HepG2 (cell line): ENCODE data around the gene IL5RA. TPM values are rescaled to one million over a fixed set of nuclear protein-coding genes. Genes with fewer than 3 reads are reported as not detected.
A peak's percentile ranks its signal among the peaks of the same experiment; 100 is the strongest.

Source experiments
- HMGA1 ChIP-seq: sonication (generic); formaldehyde crosslinking; conservative IDR thresholded peaks from 2 replicates; pipeline ENCODE4 v1.4.0; 2020; ENCODE audit warnings: missing genetic modification reagents
- HOMEZ ChIP-seq: IDR thresholded peaks from 2 replicates; pipeline ENCODE4 v1.6.1; 2016; ENCODE audit warnings: low read depth
- KDM5B ChIP-seq: sonication (generic); formaldehyde crosslinking; IDR thresholded peaks from 2 replicates; pipeline ENCODE4 v1.4.0; 2020; ENCODE audit warnings: missing genetic modification reagents, mild to moderate bottlenecking, borderline replicate concordance
- MEF2D ChIP-seq: sonication (generic); formaldehyde crosslinking; IDR thresholded peaks from 2 replicates; pipeline ENCODE4 v1.5.1; 2020; ENCODE audit warnings: mild to moderate bottlenecking, missing genetic modification reagents
- PHF8 ChIP-seq: sonication (generic); formaldehyde crosslinking; IDR thresholded peaks from 2 replicates; pipeline ENCODE4 v1.5.0; 2020; ENCODE audit warnings: missing genetic modification reagents
- PRDM15 ChIP-seq: sonication (generic); formaldehyde crosslinking; IDR thresholded peaks from 2 replicates; pipeline ENCODE4 v1.4.0; 2020; ENCODE audit warnings: missing genetic modification reagents
- RFX3 ChIP-seq: IDR thresholded peaks from 2 replicates; pipeline ENCODE4 v1.6.1; 2016; ENCODE audit warnings: missing biosample characterization, missing genetic modification reagents
- SETDB1 ChIP-seq: sonication (generic); formaldehyde crosslinking; IDR thresholded peaks from 2 replicates; pipeline ENCODE4 v1.5.1; 2020; ENCODE audit warnings: missing genetic modification reagents, mild to moderate bottlenecking, borderline replicate concordance
- TRIM24 ChIP-seq: sonication (generic); formaldehyde crosslinking; IDR thresholded peaks from 2 replicates; pipeline ENCODE4 v1.8.0; 2022; ENCODE audit warnings: mild to moderate bottlenecking, missing genetic modification reagents
- ZGPAT ChIP-seq: IDR thresholded peaks from 2 replicates; pipeline ENCODE4 v1.6.1; 2016; ENCODE audit warnings: mild to moderate bottlenecking
- ZNF224 ChIP-seq: sonication (generic); formaldehyde crosslinking; IDR thresholded peaks from 2 replicates; pipeline ENCODE4 v1.5.0; 2020; ENCODE audit warnings: mild to moderate bottlenecking, missing genetic modification reagents
- ZNF282 ChIP-seq: fragments of 450-650 bp; IDR thresholded peaks from 2 replicates; pipeline ENCODE4 v1.6.1; 2018; ENCODE audit not compliant: partially characterized antibody
- ZNF678 ChIP-seq: sonication (generic); formaldehyde crosslinking; IDR thresholded peaks from 2 replicates; pipeline ENCODE4 v1.4.0; 2020; ENCODE audit warnings: mild to moderate bottlenecking, missing genetic modification reagents
- ZNF781 ChIP-seq: sonication (generic); formaldehyde crosslinking; IDR thresholded peaks from 2 replicates; pipeline ENCODE4 v1.5.1; 2020; ENCODE audit warnings: borderline replicate concordance, mild to moderate bottlenecking, missing genetic modification reagents; ENCODE audit errors: not compliant biosample characterization
- polyA plus RNA-seq, 8 experiments: library from polyadenylated mRNA; depleted of rRNA in 3 of 8; stranded (reverse) in 7 of 8; unstranded in 1 of 8; fragments of >200 nt; fragmentation: Illumina TruSeq in 4 of 8; extraction: Trizol in 4 of 8; gene quantifications; 2 replicates each; pipeline versions ENCODE4 v1.2.1 to v1.2.3, GENCODE V29; 2011 to 2016; ENCODE audit warnings: low read depth in 4 of 8, missing spikeins in 1 of 8, mixed read lengths in 1 of 8; ENCODE audit not compliant: insufficient read depth in 1 of 8
- total RNA-seq, 5 experiments: library from RNA; depleted of rRNA; stranded (reverse); fragments of >200 nt; fragmentation: Illumina TruSeq; extraction: Trizol; gene quantifications; 2 replicates each; pipeline ENCODE4 v1.2.3, GENCODE V29; 2016; ENCODE audit warnings: low read depth in 1 of 5
- TF ChIP-seq, protein P1 (sequence below): sonication (generic); formaldehyde crosslinking; IDR thresholded peaks from 2 replicates; pipeline ENCODE4 v1.9.0; 2021; ENCODE audit warnings: missing genetic modification reagents, borderline replicate concordance
- TF ChIP-seq, protein P2 (sequence below): sonication (generic); formaldehyde crosslinking; IDR thresholded peaks from 2 replicates; pipeline ENCODE4 v1.4.0; 2020; ENCODE audit warnings: low read depth, mild to moderate bottlenecking, missing genetic modification reagents
- TF ChIP-seq, protein P3 (sequence below): sonication (generic); formaldehyde crosslinking; IDR thresholded peaks from 2 replicates; pipeline ENCODE4 v1.5.0; 2020; ENCODE audit warnings: missing genetic modification reagents, mild to moderate bottlenecking, borderline replicate concordance

Gene IL5RA
- total and polyA plus RNA-seq, 2 of the 13 experiments (the other 11 are each of a cell fraction or from before 2014, with no cell fraction given): not detected

DNA sequence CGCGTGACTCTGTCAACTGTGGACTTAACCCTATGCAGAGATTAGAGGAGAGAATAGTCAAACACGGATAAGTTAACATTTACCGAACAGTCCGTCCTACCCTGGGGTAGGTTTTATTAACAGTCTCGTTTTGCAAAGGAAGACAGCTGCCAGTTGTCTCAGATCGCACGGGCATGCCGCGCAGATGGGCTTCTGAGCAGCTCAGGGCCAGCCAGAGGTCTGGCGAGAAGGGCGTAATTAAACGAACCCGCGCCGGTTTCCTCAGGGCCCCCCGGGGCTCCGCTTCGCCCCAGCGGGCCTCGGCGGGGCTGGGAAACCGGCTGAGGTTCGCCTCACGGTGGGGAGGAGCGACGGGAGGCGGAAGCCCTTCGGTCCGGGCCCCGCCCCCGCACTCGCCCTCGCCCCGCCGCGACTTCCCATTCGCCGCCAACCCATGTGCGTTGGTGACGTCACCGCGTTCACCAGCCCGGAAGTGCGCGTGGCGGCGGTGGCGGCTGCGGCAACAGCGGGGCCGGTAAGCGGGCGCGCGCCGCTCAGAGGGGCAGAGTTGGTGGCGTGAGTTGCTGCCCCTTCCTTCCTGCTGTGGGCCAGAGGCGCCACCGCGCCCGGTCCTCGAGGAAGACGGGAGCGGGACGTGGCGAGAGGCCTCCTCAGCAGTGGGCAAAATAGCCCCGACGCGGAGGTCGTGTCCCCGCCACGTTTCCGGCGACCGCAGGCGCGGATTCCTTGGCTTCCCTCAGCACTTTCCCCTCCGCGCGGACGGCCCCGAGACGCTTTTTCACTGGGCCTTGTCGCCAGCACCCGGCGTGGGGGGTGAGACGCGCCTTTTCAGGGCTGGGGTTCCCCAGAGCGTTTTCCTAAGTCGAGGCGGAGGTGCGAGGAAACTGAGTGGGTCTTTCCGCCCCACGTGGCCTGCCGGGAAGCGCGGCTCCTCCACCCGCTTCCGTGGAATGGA lies 16.6 kb upstream of the IL5RA start, which contains the start of gene TRNT1 (continued):
- TF ChIP-seq, protein P1, sequence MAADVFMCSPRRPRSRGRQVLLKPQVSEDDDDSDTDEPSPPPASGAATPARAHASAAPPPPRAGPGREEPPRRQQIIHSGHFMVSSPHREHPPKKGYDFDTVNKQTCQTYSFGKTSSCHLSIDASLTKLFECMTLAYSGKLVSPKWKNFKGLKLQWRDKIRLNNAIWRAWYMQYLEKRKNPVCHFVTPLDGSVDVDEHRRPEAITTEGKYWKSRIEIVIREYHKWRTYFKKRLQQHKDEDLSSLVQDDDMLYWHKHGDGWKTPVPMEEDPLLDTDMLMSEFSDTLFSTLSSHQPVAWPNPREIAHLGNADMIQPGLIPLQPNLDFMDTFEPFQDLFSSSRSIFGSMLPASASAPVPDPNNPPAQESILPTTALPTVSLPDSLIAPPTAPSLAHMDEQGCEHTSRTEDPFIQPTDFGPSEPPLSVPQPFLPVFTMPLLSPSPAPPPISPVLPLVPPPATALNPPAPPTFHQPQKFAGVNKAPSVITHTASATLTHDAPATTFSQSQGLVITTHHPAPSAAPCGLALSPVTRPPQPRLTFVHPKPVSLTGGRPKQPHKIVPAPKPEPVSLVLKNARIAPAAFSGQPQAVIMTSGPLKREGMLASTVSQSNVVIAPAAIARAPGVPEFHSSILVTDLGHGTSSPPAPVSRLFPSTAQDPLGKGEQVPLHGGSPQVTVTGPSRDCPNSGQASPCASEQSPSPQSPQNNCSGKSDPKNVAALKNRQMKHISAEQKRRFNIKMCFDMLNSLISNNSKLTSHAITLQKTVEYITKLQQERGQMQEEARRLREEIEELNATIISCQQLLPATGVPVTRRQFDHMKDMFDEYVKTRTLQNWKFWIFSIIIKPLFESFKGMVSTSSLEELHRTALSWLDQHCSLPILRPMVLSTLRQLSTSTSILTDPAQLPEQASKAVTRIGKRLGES (CRISPR knock-in tag): no peak; the same call in 1 of the 2 replicates
- TF ChIP-seq MEF2D (CRISPR knock-in tag) (no peak), RFX3 (CRISPR knock-in tag) (no peak), ZNF678 (peak; percentile 36; the same call in 1 of the 2 replicates), TRIM24 (CRISPR knock-in tag) (no peak), PHF8 (CRISPR knock-in tag) (peak; percentile 98), HOMEZ (CRISPR knock-in tag) (peak; percentile 49; the same call in 1 of the 2 replicates), KDM5B (CRISPR knock-in tag) (peak; percentile 90), ZGPAT (peak; percentile 89), PRDM15 (CRISPR knock-in tag) (peak; percentile 62), ZNF282 (no peak), SETDB1 (CRISPR knock-in tag) (no peak), ZNF781 (CRISPR knock-in tag) (no peak), ZNF224 (CRISPR knock-in tag) (no peak), HMGA1 (CRISPR knock-in tag) (no peak)
- TF ChIP-seq, protein P2, sequence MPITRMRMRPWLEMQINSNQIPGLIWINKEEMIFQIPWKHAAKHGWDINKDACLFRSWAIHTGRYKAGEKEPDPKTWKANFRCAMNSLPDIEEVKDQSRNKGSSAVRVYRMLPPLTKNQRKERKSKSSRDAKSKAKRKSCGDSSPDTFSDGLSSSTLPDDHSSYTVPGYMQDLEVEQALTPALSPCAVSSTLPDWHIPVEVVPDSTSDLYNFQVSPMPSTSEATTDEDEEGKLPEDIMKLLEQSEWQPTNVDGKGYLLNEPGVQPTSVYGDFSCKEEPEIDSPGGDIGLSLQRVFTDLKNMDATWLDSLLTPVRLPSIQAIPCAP (CRISPR knock-in tag): no peak
- TF ChIP-seq, protein P3, sequence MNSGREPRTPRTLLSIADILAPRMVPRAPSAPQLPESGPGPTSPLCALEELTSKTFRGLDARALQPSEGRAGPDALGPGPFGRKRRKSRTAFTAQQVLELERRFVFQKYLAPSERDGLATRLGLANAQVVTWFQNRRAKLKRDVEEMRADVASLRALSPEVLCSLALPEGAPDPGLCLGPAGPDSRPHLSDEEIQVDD (CRISPR knock-in tag): peak; percentile 80; the same call in 1 of the 2 replicates
